Stimulated activated CD4-positive, alpha-beta T cell treated with anti-CD3 and anti-CD28 coated beads, TNF-alpha, amount 100 ng/mL, for 48 hours (primary cell): Measurements from ENCODE around the gene GUK1.

Experiments
- DNase-seq, 3 donors: peaks; one replicate each; pipeline ENCODE4 v3.0.0-alpha.2; 2020; ENCODE audit warnings: low read depth in 3 of 3

Gene GUK1

DNA sequence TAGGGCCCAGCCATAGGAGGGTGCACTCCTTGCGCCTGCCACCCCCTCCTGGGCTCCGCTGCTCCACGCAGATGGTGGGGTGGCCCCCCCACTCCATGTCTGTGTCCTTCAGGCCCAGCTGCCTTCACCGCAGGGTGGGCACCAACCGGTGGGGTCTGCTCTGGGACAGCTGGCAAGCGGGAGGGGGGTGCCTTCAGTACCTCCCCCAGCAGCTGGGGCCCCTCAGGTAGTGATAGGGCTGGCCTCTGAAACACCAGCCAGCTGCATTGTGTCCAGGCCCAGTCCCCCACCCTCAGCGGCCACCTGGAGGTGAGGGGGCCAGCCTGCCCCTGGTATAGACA, 10.0 kb downstream of the GUK1 start:
- no peak for DNase-seq

DNA sequence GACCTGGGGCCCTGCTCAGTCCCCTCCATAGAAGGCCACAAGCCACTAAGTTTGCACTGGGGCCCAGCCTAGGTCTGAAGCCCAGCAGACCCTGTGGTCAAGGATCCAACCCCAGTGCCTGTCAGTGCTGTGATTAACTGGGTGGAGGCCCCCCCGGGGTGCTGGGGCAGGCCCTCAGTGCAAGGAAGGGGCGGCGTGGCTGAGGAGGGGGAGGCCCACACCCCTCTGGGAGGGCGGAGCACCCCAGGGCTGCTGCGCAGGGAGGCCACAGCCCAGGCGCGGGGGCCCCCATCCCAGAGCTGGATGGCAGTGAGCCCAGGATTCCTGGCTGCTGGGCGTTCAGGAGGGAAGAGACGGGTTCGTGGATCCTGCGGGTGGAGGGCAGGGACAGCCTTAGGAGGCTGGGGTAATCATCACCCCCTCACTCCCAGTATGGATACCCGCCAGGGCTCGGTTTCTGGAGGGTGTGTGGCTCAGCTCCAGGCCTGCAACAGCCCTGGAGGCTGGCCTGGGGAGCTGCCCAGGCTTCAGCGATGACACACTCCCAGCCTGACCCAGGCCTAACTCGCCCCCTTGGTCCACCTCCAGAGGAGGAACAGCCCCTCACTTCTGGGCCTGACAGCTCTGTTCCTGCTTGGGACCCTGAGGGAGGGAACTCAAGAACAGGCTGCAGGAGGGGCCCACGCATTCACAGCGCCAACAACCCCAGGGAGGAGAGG, 10.5 kb downstream of the GUK1 start:
- DNase-seq: no peak

DNA sequence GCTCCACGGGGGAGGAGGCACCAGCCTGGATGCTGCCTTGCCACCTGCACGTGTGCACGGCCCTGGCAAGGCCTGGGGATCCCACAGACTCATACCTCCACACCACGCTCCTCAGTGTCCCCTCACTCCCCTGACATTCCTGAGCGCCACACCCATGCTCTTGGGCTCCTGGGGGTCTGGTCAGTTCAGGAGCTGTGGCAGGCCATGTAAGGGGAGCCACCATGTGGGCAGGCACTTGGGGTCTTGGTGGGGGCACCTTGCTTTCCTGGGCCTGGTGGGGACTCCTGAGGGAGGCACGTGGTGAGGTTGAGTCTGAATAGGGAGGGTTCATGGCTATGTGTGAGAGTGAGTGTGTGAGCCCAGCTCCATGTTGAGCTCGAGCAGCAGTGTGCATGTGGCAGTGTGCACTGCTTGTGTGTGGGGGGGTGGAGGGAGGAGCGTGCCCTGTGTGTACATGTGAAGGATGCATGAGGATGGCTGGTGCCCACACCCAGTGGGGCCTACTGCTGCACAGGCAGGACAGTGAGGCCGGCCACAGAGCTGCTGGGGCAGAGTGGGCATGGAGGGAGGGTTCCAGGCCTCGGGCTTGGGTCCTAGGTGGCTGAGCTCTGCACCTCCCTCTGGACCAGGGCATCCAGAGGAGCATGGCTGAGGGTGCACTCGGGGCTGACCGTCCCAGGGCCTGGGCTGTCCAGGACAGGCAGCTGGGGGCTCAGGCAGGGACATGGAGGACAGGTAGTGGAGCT, 11.3 kb downstream of the GUK1 start:
- no peak for DNase-seq

DNA sequence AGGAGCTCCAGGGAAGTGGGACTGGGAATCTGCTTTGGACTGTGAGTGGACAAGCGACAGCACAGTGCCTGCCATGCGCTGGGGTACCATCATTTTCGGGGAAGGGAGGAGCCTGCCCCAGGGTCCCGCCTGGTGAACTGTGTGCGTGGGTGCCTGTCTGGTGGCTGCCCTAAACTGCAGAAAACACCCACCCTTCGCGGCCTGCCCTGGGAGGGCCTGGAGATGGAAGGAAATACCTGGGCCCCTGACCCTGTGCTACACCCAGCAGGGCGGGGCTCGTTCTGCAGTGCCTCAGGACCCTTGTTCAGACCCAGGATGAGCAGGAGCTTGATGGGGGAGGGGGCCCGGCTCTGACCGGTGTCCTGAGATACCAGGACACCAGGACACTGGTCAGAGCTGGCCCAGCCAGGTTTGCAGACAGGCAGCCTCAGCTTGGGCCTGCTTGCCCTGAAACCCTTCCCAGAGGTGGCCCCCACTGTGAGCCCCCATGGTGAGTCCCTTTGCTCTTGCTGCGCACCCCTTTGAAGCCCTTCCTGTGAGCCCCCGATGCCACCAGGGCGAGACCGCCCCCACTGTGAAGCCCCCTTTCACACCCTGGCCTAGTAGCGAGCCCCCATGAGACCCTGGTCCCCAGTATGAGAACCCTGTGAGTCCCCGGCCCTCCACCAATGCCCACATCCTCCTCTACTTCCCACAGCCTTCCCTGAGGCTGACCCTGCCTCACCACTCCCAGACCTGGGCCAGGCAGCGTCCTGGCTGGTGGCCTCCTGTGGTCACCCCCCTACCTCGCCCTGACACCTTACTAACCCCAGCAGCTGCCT, 12.2 kb downstream of the GUK1 start:
- no peak for DNase-seq

DNA sequence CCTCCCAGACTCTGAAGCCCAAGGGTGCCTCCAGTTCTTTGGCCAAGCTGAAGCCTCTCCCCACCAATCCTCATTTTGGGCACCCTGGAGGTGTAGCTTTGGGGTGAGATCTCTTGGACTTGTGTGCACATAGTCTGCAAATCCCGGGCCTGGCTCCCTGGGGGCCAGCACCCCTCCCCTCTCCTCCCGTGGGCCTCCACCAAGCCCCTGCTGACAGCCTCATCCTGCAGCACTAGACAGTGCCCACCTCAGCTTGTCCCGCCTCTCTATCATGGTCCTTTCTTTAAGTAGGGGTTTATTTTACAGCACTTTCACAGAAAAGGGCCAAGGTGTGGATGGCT, 12.8 kb downstream of the GUK1 start:
- no peak for DNase-seq

DNA sequence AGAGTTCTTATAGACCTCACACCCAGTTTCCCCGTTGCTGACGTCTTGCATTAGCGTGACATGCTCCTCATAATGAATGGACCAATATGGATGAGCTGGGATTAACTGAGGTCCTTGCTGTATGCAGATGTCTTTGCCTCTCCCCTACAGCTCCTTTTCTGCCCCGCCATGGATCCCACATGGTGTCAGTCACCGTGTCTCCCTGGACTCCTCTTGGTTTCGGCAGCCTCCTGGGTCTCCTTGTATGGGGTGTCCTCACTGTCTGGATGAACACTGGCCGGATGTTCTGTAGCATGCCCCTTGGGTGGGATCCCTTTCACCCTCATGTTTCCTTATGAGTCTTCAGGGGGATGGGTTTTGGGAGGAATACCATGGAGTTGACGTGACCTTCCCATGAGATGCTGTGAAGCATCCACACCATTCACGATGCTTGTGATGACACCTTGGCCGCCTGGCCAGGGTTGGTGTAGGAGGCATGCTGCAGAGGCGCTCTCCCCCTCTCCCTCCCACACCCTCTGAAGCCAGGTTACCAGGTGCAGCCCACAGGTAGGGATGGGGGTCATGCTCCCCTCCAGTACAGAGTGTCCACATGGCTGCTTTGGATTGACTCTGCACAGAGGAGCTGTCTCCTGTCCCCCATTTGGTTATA, 14.1 kb downstream of the GUK1 start:
- DNase-seq: no peak

DNA sequence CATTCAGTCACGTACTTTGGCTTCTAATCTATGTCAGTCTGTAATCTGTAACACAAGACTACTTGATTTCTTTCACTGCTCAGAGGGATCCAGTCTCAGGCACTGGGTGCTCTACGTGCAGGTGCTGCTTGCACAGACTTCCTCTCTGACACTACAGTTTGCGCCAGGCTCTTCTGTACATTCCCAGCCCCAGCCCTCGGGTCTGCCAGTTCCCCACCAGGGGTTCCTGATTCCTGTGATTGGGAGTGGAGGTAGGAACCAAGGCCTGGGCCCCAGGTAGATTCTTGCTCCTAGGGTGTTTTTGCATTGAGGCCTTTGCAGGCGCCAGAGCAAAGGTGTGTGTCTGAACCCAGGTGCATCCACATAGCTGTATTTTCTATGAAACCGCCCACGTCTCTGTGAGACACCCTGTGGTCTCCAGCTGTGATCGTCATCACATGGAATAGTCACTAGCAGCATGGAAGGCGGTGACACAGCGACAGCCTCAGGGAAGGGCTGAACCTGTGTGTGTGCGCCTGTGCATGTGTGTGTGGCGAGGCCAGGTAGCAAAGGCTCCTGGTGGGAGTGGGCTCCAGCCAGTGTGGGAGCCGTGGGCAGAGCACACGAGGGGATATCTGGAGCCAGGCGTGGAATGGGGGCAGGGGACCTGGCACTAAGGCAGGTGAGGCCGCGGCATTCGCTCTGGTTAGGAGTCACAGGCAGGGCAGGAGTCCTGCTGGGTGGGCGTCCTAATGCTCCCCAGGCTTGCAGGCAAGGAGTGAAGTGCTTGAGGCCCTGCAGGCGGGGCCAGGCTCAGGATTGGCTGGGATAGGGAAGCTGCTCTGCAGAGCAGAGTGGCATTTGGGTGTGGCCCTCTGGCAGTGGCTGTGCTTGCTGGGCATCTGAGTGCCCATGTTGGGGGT, 14.8 kb downstream of the GUK1 start:
- peak in 2 of 3 donors; percentile 52 to 53 for DNase-seq

DNA sequence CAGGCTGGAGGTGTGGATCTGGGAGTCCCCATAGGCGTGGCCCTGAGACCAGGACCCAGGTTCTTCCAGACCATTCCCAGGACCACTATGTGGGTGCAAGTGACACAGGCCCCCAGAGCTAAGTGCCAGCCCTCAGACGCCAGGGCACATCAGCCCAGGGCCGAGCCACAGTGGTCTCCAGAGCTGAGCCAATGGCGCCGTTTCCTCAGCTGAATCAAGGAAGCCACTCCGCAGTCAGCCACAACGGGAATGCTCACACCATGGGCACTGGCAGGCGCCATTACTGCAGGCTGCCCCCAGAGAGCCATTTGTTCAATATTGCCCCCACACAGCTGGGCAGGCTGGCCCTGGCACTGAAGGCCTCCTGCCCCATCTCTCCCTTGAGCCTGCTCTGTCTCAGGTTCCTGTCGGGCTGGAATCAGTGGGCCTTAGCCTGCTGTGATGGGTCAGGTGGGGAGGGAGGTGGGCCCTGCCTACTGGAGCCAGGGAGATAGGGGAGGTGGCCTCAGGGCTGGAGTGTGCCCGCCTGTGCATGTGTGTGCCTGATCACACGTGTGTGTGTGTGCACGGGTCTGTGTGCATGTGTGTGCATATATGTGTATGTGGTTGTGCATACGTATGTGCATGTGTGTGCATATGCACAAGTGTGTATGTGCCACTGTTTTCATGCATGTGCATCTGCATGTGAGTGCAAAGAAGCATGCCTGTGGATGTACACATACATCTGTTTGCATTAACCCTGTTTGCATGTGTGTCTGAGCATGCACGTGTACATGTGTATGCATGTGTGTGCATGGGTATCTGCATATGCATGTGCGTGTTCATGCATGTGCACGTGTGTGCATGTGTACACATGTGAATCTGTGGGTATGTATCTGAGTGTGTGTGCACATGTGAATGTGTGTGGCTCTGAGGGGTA, 15.8 kb downstream of the GUK1 start:
- DNase-seq: no peak

DNA sequence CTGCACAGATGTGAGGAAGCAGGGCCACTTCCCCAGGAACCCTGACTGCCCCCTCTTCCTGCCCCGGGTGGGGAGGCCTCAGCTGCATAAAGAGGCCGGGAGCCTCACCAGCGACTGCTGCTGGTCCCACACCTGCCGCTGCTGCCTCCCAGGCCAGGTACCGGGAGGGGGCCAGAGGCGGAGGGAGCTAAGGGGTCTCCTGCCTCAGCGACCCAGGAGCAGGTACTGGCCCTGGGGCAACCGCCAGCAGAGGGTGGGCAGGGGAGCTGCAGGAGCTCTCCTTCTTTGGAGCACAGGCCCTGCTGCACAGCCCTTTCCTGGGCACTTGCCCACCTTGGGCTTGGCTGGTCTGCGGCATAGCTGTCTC, 16.4 kb downstream of the GUK1 start:
- DNase-seq: no peak

DNA sequence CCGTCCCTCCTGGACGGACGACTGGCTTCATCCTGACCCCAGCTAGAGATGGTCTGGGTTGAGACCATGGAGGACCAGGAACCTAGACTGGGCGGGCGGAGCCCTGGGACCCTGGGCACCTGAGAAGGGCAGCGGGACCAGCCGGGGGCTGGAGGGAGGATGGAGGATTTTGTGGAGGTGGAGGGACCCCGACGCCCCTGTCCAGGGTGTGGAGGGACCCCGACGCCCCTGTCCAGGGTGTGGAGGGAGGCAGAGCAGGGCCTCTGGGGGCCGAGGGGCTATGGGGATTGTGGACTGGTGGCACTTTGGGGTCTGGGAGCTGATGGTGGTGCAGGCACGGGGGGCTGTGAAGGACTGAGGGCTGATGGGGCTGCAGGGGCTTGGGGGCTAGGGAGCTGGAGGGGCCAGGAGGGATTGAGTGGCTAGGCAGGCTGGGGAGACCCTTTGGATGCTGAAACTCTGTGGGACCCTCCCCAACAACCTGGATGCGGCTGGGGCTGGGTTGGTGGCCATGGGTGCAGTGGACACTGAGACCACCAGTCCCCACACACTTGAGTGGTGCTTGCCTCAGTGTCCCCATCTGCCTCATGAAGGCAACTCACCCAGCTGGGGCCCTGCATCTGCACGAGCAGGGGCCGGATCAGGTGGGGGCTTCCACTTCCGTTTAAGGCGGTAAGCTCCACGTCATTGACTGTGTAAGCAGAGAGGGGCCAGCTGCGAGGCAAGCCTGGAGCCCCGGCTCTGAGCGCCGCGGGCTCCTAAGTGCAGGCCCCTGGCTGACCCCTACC, 17.1 kb downstream of the GUK1 start:
- DNase-seq: no peak

DNA sequence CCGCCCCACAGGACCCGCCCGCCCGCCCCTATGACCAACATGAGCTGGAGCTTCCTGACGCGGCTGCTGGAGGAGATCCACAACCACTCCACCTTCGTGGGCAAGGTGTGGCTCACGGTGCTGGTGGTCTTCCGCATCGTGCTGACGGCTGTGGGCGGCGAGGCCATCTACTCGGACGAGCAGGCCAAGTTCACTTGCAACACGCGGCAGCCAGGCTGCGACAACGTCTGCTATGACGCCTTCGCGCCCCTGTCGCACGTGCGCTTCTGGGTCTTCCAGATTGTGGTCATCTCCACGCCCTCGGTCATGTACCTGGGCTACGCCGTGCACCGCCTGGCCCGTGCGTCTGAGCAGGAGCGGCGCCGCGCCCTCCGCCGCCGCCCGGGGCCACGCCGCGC, 17.6 kb downstream of the GUK1 start:
- DNase-seq: no peak

DNA sequence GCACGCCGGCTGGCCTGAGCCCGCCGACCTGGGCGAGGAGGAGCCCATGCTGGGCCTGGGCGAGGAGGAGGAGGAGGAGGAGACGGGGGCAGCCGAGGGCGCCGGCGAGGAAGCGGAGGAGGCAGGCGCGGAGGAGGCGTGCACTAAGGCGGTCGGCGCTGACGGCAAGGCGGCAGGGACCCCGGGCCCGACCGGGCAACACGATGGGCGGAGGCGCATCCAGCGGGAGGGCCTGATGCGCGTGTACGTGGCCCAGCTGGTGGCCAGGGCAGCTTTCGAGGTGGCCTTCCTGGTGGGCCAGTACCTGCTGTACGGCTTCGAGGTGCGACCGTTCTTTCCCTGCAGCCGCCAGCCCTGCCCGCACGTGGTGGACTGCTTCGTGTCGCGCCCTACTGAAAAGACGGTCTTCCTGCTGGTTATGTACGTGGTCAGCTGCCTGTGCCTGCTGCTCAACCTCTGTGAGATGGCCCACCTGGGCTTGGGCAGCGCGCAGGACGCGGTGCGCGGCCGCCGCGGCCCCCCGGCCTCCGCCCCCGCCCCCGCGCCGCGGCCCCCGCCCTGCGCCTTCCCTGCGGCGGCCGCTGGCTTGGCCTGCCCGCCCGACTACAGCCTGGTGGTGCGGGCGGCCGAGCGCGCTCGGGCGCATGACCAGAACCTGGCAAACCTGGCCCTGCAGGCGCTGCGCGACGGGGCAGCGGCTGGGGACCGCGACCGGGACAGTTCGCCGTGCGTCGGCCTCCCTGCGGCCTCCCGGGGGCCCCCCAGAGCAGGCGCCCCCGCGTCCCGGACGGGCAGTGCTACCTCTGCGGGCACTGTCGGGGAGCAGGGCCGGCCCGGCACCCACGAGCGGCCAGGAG, 18.3 kb downstream of the GUK1 start:
- no peak for DNase-seq

DNA sequence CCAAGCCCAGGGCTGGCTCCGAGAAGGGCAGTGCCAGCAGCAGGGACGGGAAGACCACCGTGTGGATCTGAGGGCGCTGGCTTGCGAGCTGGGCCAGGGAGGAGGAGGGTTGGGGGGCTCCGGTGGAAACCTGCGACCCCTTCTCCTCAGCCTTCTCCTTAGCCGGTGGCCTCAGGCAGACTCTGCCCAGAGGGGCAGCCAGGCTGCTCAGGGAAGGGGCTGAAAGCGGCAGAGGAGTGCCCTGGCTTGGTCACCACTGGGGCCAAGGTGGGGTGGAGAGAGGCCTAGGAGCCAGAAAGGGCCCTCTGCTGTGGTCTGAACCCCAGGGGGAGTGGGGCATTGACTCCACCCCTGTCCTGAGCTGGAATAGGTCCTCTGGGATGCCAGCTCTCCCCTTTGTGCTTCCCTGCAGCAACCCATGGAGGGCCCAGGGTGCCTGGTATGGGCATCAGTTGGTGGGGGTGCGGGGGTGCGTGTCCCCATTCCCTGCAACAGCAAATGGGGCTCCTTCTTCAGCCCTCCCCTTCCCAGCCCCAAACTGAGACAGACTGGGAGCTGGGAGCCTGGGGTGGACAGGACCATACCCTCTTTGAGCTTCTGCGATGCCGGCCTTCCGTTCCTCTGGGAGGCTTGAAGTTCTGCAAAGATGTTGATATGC, 19.1 kb downstream of the GUK1 start:
- no peak for DNase-seq

DNA sequence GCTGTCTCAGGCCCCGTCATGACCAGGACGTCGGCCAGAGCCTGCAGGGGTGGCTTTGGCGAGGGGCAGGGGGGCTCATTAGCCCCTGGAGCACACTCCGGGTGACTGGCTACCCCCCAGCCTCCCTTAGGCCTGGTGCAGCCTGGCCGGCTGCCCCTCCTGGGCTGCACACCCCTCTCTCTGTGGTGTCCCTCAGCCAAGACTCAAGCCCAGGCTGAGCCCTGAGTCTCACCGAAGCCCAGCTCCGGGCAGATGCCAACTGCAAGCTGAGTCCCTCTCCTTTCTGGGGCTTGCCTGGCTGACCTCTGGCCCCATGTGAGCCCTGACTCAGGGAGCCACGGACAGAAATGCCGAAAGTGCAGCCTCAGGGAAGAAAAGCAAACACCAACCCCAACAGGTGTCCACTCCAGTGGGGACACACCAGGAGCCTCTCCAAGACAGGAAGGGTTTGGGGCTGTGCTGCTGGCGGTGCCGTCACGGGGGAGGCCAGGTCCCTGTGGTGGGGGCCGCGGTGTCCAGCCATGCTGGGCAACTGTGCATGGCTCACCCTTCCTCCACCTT, 20.2 kb downstream of the GUK1 start:
- DNase-seq: no peak

DNA sequence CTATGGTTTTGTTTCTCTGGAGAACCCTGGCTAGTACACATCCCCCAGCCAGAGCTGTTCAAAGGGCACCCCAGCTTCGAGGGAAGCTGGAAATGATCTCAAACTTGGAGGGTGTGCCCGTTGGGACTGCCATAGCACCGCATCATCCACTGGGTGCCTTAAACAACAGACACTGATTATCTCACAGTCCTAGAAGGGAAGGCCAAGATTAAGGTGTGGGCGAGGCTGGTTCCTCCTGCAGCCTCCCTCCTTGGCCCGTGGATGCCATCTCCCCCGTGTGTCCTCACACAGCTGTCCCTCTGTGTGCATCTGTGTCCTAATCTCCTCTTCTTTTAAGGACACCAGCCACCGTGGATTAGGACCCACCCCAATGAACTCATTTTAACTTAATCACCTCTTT, 21.3 kb downstream of the GUK1 start:
- no peak for DNase-seq

DNA sequence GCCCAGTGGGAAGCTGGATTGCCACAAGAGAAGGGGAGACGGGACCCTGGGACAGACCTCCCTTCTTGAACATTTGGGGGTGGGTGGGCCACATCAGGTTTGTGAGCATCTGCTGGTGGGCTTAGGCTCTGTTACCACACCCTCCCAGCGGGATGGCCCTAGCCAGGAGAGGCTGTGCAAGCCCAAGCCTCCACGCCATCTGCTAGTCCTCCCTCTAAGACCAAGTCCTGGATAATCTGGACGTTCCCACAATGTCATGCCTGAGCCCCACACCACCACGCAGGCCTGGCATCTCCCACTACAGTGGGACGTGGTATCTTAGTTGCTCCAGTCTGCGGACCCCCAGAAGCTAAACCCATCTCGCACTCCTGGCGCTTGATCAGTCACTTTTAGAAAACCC, 21.8 kb downstream of the GUK1 start:
- DNase-seq: no peak

DNA sequence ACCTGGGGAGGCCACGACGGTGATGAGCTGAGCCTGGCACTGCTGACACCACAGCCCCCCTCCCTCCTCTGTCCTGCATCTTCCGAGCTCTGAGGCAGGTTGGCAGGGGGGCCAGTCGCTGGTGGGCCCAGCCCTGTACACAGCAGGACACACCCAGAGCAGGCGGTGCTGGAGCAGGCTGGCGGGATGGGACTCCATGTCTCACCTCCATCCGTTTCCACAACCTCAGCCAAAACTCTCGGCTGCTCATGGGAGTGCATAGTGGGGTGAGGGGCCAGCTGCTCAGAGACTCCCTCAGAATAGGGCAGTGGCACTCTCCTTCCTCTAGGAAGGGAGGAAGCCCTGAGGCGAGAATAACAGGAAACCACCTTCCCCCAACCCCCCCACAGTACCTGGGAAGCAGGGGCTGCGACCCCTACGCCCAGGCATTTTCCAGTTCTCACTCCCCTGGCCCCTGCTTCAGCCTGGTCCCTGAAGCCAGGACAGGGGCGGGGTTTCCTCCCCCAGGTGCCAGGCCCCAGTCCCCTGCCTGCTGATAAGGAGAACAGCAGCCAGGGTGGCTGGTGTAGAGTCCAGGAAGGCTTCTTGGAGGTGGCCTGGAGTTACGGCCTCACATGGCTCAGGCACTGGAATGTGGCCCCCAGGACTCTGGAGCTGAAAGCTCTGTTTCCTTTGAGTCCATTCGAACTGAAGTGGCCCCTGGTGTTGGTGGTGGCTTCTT, 22.4 kb downstream of the GUK1 start:
- no peak for DNase-seq
